GM10847 (cell line): Measurements from ENCODE around the gene TOR1B.

ENCODE experiments used
- POLR2A ChIP-seq: IDR thresholded peaks from 2 replicates; pipeline ENCODE4 v1.6.1; 2011; ENCODE audit not compliant: insufficient read length; ENCODE audit errors: extremely low read depth

TOR1B gene

DNA sequence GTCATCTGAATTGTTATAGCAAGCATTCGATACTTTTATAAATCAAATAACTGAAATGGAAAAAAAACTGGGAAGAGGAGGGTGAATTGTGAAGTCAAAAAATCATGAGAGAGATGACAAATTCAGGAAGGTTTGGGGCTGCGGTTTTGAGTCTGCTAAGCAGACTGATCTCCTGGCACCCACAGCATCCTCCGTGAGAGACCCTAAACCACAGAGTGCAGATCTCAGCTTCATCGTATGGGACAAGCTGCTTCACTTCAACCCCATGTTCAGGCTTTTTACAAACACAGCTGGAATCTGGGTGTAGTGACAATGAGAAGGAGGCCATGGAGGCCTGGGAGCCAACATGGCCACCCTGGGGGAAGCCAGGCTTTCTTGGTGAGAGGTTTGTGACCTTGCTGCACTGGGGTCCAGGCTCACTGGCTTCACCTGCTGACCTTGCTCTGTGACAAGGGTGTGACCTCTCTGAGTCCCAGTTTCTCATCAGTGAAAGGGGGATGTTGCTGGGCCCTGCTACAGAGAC, 51.7 kb downstream of the TOR1B start:
- TF ChIP-seq POLR2A, result no peak

DNA sequence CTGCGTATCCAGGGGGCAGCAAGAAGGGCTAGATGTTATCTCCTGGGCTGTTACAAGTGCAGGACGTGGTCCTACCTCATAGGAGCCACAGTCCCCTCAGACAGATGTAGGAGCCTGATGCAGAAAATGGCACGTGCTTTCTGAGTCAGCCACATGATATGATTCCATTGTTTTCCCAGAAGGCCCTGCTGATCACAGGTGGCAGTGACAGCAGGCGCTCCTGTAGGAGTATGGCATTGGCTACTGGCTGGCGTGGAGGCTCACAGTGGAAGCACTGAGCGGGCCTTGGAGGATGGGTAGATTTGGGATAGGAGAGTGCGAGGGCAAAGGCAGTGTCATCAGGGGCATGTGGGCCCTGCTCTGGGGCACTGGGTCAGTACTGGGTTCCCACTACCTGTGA, 54.2 kb downstream of the TOR1B start:
- TF ChIP-seq POLR2A, result no peak

DNA sequence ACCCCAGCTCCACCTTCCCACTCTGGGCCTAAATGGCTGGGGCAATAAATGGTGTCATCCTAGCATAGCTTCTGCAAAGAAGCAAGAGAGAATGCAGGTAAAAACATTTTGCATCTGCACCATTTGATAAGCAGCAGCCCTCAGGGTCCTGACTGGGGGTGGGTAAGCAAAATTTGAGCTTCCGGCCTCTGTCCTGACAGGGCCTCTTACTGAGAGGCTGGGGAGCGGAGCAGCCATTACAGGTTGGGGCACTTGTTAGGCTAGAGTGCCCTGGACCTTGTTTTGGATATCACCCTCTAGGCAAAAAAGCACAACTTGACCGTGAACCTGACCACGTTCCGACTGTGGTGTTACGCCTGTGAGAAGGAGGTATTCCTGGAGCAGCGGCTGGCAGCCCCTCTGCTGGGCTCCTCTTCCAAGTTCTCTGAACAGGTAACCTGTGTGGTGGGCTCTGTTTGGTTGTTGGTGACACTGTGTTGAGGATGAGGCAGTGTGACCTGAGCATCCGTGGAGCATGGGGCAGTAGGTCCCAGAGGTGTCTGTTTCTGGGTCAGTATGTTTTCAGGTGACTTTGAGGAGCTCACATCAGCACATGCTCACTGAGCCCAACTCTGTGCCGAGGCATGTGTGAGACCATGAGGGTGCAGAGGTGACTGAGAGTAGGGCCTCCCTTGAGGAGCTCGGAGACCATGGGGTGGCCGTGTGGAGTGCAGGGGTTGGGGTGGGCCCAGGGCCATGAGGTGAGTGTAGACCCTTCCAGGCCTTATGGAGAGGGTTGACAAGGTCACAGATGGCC, 55.4 kb downstream of the TOR1B start:
- TF ChIP-seq POLR2A, result no peak
